Left kidney (tissue), 8 donors: ENCODE data around the gene TAF1D. TPM values are rescaled to one million over a fixed set of nuclear protein-coding genes. Genes with fewer than 3 reads are reported as not detected.
"Not testable (repeated sequence)": the region's sequence is repeated elsewhere in the genome, so short reads cannot be mapped to it uniquely, and the experiment has no call there.

Experiments
- DNase-seq: peaks from one replicate; pipeline ENCODE4 v3.0.0-alpha.2; 2013
- long read RNA-seq, 8 donors: transcript quantifications; one replicate each; lab custom pipeline, GENCODE V29; 2026
- polyA plus RNA-seq: library from polyadenylated mRNA; unstranded; fragments of 120-200 nt; gene quantifications from one replicate; pipeline ENCODE4 v1.2.1, GENCODE V29; 2013; ENCODE audit not compliant: insufficient read length

The TAF1D gene, protein sequence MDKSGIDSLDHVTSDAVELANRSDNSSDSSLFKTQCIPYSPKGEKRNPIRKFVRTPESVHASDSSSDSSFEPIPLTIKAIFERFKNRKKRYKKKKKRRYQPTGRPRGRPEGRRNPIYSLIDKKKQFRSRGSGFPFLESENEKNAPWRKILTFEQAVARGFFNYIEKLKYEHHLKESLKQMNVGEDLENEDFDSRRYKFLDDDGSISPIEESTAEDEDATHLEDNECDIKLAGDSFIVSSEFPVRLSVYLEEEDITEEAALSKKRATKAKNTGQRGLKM
- 179 TPM for polyA plus RNA-seq
- long read RNA-seq, donor 1, transcript TAF1D-203 (6 exons, 2,082 nt), result major isoform, 5 of 177 reads
- long read RNA-seq, donor 1, partial matches to known transcripts, result 124 of 177 reads
- long read RNA-seq, donor 1, other reads (novel, unspliced or antisense), result 42 of 177 reads
- long read RNA-seq, donor 2, transcript TAF1D-219 (5 exons, 656 nt), result major isoform, 5 of 173 reads
- long read RNA-seq, donor 2, partial matches to known transcripts, result 161 of 173 reads
- long read RNA-seq, donor 2, other reads (novel, unspliced or antisense), result 0 of 173 reads
- long read RNA-seq, donor 3, transcript TAF1D-203 (6 exons, 2,082 nt), result major isoform, 6 of 151 reads
- long read RNA-seq, donor 3, partial matches to known transcripts, result 139 of 151 reads
- long read RNA-seq, donor 3, other reads (novel, unspliced or antisense), result 0 of 151 reads
- long read RNA-seq, donor 4, partial matches to known transcripts, result 140 of 142 reads
- long read RNA-seq, donor 4, other reads (novel, unspliced or antisense), result 0 of 142 reads
- long read RNA-seq, donor 5, full-length matches to known transcripts, result 13 of 239 reads
- long read RNA-seq, donor 5, partial matches to known transcripts, result 159 of 239 reads
- long read RNA-seq, donor 5, other reads (novel, unspliced or antisense), result 67 of 239 reads
- long read RNA-seq, donor 6, partial matches to known transcripts, result 56 of 61 reads
- long read RNA-seq, donor 6, other reads (novel, unspliced or antisense), result 0 of 61 reads
- long read RNA-seq, donor 7, full-length matches to known transcripts, result 19 of 298 reads
- long read RNA-seq, donor 7, partial matches to known transcripts, result 279 of 298 reads
- long read RNA-seq, donor 7, other reads (novel, unspliced or antisense), result 0 of 298 reads
- long read RNA-seq, donor 8, partial matches to known transcripts, result 243 of 284 reads
- long read RNA-seq, donor 8, other reads (novel, unspliced or antisense), result 37 of 284 reads

DNA sequence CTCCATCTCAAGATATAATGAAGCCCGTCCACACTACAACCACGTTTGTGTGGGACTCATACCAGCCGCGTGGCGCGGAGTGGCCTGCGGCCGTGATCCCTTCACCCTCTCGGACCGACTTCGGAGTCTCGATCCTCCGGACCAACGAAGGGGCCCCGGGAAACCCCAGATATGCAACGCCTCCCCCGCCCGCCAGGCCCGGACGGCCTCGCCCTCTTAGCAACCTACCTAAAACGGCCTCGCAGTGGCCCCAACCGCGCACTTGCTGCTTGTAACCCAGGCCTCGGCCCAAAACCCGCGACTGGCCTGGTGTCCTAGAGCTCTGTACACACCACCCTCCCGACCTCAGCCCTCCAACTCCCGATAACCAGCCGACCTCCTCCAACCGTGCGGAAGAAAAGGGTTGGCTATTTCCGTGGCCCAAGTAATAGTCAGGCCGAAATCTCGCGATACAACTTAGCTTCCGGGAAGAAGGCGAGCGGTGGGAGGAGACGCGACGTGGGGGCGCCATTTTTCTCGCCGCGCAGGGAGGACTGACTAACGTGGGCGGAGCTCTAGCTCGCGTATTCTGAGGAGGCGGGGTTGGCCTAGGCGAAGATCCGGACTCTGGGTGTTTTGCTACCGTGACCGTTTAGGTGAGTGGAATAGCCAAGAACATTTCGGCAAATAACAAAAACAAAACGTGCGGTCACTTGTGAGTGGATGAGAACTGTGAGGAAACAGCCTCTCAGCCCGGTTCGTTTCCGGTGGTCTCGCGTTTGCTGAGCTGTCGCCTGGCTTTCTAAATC lies at the start of gene TAF1D, which contains the start of gene C11orf54:
TSS of gene TAF1D (minus strand) at position 402 of the 788 bp plus-strand sequence. CDS start 2,191 bp downstream, outside the sequence.
TSS of gene C11orf54 (plus strand) at position 579 of the 788 bp plus-strand sequence. CDS start 5,722 bp downstream, outside the sequence.
- DNase-seq, result peak; percentile 98

DNA sequence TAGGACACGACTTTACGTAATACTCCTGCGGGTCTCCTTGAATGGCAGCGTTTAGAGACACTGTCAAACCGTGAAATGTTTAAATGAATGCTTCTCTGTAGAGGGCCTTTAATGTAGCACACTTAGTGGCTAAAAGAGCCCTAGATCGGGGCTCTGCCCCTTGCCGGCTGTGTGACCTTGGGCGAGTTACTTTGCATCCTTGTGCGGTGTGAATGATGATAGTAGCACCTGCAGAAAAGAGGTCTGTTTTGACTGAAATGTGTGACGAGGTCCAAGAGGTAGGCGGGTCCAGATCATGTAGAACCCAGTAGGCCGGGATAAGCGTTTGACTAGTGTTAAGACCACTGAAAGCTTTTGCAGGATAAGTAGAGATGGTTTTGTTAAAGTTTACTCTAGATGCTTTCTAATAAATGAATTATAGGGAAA lies 43.7 kb upstream of the TAF1D start:
- DNase-seq, result no peak

DNA sequence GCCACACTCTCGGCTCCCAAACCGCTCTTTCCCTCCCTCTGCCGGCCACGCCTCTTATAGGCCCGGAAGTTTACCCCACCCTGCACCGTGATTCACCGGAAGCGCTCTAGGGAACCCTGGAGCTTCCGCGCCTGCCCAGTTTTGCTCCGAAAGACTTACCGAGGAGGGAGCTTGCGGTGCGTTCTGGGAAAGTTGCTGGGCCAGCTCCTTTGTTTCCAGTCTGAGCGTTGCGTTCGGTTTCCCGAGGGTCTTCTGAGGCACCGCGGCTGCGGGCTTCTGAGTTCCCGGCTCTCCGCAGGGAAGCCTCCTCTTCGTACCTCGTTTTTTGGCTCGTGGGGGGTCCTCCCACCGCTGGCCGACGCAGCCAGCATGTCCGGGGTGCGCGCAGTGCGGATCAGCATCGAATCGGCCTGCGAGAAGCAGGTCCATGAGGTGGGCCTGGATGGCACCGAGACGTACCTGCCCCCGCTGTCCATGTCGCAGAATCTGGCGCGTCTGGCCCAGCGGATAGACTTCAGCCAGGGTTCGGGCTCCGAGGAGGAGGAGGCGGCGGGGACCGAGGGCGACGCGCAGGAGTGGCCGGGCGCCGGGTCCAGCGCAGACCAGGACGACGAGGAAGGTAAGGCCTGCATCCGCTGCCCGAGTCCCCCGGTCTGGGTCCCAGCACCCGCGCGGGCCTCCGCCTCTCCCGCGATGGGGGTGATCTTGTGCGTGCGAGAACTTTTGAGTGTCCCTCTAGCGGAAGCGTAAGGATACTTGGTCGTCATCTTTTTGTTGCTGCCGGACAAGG lies 43.0 kb upstream of the TAF1D start, which contains the start of gene MED17:
TSS of gene MED17 (plus strand) at position 138 of the 790 bp plus-strand sequence. CDS start at position 370, 232 bp downstream.
- DNase-seq, result peak; percentile 96

DNA sequence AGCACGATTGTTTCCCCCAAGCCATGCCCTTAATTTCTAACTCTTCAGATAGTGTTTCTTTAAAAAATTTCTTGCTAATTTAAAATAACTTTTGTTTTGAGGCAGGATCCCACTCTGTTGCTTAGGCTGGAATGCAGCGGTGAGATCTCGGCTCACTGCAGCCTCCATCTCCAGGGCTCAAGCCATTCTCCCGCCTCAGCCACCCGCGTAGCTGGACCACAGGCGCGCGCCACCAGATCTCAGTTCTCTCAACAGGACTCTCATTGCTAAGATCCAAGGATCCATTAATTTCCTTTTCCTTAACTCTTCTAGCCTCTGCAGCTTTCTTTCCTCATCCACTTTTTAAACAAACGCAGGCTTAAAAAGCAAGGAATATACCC lies 42.5 kb upstream of the TAF1D start:
- DNase-seq, result no peak

DNA sequence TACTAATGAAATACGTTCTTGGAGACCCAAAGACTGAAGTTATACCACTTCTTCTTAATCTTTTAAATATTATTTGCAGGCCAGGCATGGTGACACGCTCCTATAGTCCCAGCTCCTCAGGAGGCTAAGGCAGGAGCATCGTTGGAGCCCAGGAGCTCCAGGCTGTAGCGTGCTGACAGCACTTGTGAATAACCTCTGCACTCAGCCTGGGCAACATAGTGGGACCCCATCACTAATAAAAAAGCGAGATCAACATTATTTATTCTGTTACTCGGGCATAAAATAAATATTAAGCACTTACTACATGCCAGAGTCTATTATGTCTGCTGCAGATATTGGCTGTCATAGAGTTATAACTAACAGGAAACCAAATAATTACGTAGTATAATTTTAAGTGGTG lies 42.1 kb upstream of the TAF1D start:
- no peak for DNase-seq

DNA sequence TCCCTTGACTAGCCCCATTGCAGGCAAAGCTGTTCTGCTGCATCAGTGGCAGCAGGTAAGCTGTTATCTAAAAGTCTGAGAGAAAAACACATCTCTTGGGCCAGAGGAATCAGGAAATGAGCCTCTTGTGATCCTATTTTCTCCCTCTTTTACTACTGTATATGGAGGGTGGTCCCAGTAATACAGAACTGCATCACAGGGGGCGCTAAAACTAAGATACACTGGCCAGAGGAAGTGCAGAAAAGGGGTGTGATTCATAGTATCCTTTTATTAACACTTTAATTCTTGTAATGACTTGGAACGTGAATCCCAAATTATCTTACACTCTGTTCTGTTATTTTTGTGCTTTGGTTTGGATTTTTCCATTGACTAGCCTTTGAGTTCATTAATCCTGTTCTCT lies 34.0 kb upstream of the TAF1D start:
- no peak for DNase-seq

DNA sequence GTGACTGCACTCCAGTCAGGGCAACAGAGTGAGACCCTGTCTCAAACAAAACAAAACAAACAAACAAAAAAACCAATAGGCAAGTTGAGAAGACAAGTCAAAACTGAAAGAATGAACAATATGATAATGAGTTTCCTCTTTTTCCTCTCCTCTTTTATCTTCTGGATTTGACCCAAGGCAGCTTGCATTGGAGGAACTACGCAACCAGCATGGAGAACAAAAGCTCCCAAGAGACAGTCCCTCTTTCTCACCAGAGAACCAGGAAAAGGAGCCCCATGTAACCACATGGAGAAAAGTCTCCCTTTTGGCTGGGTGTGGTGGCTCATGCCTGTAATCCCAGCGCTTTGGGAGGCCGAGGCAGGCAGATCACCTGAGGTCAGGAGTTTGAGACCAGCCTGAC lies 33.3 kb upstream of the TAF1D start:
- DNase-seq, result not testable (repeated sequence)

DNA sequence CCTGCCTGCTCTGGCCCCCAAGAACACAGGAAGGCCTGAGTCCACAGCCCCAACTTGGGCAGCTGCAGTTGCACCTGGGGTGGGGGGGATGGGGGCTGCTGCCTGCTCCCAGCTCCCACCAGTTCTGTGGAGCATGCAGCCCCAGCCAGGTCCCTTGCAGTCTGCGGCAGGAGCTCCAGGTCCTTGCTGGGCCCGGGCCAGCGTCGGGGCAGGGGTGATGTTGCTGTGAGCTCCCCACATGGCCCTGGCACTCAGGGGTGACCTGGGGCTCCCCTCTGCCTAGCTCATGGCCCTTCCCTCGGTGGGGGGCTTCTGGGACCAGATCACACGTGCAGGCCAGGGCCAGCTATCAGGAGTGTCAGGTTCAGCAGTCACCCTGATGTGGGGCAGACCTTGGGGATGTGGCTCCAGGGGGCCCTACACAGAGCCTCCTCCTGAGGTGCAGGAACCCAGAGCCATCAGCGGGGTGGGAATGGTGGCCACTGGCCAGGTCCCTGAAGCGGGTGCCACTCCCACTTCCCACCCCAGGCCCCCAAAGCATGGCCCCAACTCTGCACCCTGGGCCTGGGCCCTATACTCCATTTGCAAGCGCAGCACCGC lies 32.4 kb upstream of the TAF1D start:
- no peak for DNase-seq

DNA sequence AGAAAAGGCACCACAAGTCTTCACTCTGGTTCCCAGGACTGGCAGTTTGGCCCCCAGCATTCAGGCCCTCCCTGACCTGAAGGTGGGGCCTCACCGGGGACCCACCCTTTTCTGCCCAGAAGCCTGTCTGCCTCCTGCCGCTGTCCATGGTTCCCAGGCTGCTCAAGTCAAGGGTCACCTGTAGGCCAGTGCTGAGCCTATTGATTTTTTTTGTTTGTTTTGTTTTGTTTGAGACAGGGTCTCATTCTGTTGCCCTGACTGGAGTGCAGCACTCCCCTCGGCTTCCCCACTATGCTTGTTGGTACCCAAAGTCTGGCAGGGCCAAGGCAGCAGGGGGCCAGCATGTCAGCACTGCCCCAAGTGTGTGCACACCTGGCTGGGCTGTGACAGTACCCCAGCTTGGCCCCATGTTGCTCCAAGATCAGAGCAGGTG lies 31.8 kb upstream of the TAF1D start:
- DNase-seq, result no peak

DNA sequence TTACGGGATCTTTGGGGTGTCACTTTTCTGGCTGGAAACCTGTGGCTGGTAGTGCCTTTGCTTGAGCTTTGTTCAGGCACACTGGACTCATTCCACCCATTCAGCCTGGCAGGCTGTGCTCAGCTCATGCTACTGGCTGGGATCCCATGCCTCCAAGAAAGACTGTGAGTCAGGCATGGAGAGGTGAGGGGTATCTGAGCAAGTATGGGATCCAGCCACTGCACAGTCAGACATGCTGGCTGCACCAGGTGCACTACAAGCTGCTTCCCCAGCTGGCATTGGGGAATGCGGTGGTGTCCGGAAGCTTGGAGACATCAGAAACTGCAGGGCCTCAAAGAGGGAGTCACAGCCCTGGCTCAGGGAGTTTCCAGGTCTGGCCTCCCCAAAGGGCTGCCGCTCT lies 30.8 kb upstream of the TAF1D start:
- DNase-seq, result no peak

DNA sequence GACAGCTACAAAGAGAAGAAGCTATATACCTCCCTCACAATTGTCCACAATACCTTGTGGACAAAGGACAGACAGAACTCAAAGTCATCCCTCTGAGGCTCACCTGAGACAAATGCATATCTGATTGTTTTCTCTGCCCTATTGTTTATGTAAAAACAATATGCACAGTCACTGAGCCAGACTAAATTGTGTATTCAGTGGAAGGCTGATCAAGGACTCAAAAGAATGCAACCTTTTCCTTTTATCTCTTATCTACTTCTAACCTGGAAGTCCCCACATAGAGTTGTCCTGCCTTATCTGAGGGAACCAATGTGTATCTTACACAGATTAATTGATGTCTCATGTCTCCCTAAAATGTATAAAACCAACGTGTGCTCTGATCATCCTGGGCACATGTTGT lies 28.9 kb upstream of the TAF1D start:
- no peak for DNase-seq

DNA sequence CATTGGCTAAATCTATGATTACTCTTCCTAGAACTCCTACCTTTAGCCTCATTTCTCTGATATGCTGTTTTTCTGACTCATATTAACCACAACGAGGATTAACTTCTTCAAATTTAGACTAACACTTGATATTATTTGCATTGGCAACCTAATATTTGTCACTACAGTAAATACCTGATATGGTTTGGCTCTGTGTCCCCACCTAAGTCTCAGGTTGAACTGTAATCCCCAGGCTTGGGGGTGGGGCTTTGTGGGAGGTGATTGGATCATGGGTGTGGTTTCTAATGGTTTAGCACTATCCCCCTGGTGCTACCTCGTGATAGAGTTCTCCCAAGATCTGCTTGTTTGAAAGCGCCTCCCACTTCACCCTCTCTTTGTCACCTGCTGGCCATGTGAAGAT lies 25.7 kb upstream of the TAF1D start:
- DNase-seq, result no peak

DNA sequence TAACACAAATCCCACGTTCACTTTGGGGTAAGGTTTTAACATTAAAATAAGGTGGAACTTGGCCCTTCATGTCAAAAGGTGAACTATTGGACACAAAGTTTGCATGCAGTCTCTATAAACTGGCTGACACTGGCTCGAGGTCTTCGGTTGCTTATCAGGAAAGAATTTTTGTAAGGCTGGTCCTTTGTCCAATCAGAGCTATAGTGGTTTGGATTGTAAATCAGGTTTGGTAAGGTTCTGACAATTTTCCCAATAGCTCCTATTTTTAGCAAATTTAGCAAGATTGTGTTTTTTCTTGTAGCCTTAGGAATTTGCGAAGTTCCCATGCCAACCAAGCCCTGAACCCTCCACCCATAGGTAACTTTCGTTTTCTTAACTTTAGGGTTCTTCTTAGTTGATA lies 25.2 kb upstream of the TAF1D start:
- DNase-seq, result no peak

DNA sequence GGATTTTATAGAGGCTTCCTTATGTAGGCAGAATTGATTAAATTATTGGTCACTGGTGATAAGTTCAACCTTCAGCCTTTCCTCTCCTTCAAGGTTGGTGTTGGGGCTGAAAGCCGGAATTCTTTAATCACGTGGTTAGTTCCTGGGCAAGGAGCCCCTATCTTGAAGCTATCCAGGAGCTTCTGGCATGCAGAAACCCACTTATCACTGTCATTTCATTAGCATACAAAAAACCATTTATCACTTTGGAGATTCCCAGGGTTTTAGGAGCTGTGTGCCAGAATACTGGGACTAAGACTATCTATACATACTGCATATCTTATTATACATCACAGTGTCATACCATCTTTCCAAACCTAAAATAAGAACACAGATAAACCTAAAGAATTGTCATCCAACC lies 24.3 kb upstream of the TAF1D start:
- DNase-seq, result no peak

DNA sequence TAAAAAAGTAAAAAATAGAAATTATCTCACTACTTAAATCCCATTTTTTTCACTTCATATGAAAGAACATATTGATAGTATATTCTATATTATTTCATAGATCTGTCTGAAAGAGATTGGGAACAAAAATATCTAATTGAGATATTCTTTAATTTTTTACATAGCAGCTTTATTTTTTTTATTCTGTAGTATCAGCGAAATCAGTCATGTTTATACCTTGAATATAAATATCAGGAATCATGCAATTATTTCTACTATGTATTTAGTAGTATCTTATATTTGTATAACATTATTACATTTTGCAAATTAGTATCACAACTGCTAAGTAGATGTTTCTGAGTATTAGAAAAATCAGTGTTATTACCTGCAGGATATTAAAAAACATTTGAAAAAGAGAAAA lies 20.6 kb upstream of the TAF1D start:
- no peak for DNase-seq

DNA sequence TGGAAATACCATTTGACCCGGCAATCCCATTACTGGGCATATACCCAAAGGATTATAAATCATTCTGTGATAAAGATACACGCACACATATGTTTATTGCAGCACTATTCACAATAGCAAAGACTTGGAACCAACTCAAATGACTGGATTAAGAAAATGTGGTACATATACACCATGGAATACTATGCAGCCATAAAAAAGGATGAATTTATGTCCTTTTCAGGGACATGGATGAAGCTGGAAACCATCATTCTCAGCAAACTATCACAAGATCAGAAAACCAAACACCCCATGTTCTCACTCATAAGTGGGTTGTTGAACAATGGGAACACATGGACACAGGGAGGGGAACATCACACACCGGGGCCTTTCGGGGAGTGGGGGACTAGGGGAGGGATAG lies 17.8 kb upstream of the TAF1D start:
- not testable (repeated sequence) for DNase-seq

DNA sequence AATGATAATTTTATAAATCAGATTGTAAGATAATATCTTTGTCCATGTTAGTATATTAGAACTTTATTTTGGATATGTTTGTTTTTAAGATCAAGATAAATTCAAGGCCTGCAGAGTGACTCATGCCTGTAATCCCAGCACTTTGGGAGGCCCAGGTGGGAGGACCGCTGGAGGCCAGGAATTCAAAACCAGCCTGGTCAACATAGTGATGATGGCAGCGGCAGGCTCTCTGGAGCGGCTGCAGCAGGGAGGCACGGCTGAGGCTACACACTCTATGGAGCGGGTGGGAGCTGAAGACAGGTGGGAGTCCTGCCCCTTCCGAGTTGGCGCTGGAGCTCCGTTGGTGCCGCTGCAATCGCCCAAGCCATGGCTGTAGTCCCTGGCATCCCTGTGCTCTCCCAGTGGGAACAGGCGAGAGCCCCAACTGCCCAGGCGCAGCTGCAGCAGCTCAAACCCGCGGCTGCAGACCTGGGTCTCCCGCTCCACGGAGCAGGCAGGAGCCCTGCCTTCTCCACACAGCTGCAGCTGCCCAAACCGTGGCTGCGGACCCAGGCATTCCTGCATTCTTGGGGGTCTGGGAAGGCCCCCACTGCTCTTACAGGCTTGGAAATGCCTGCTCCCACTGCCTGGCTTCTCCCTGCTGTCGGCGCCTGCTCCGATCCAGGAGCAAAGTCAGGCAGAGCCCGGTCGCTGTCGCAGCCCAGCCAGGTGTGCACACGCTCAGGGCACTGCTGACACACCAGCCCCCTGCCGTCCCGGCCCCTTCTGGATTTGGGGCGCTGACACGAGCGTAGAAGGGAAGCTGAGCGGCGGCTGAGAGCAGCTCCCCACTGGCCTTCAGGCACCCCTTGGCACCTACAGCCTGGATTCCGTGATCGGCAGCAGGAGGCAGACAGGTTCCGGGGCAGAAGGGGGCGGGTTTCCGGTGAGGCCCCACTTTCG lies 16.9 kb upstream of the TAF1D start:
- no peak for DNase-seq

DNA sequence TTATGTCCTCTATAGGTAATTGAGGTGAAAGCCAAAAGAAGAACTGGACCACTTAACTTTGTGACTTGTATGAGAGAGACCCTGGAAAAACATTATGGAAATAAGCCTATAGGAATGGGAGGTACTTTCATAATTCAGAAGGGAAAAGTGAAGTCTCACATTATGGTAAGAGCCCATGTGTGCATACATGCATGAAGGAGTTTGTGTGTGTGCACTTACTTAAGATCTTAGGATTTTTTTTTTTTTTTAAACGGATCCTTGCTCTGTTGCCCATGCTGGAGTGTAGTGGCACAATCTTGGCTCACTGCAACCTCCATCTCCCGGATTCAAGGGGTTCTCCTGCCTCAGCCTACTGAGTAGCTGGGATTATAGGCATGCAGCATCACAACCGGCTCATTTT lies 16.0 kb upstream of the TAF1D start:
- no peak for DNase-seq

DNA sequence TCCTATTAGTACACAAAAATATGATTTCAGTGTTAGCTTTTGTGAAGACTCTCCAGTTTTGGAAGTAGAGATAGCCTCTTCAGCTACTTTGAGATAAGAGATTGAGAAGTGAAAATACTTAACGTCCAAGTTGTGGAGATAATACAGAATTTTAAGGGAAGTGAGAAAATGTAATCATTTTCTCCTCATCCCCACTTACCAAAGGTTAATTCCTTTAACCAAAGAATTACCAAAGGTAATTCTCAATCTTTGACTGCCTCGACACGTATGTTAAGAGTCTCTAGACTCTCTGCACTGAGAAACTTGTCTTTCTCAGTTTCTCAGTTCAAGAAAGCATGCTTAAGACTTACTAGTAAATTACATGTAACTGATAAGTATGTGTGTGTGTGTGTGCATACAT lies 15.5 kb upstream of the TAF1D start:
- no peak for DNase-seq
